Left kidney (tissue), 2 donors: ENCODE measurements around the gene SLC49A3. TPM values are rescaled to one million over a fixed set of nuclear protein-coding genes. Genes with fewer than 3 reads are reported as not detected.
"Not testable (repeated sequence)": the region's sequence is repeated elsewhere in the genome, so short reads cannot be mapped to it uniquely, and the experiment has no call there.

Source experiments
- DNase-seq: peaks from one replicate; pipeline ENCODE4 v3.0.0-alpha.2; 2013
- polyA plus RNA-seq: library from polyadenylated mRNA; unstranded; fragments of 120-200 nt; gene quantifications from one replicate; pipeline ENCODE4 v1.2.1, GENCODE V29; 2013; ENCODE audit not compliant: insufficient read length

Gene SLC49A3
- polyA plus RNA-seq, 1 donor: 3.7 TPM

DNA sequence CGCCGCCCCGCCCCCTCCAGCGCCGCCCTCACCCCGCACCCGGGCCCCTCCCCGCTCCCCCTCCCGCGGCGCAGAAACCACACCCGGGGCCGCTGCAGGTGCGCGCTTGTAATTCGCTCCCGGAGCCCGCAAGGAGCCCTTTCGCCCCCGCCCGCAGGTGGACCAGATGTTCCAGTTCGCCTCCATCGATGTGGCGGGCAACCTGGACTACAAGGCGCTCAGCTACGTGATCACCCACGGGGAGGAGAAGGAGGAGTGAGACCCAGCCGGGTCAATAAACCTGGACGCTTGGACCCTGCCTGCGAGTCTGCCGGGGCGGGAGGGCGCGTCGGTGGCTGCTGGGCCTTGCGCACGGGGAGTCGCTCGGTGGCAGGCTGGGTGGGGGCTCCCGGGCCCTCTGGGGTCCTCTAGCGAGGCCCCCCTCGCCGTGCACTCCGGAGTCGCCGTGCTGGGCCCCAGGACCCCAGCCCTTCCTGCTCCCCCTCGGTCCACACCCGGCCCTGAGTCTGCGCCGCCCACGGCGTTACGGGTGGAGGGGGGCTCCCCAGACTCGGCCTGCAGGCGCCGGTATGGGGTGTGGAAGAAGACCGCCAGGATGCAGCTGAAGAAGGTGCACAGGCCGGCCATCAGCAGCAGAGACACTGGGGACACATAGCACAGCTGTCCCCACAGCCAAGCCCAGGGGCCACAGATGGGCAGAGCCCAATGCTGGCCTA lies 7.1 kb downstream of the SLC49A3 start:
- no peak for DNase-seq

DNA sequence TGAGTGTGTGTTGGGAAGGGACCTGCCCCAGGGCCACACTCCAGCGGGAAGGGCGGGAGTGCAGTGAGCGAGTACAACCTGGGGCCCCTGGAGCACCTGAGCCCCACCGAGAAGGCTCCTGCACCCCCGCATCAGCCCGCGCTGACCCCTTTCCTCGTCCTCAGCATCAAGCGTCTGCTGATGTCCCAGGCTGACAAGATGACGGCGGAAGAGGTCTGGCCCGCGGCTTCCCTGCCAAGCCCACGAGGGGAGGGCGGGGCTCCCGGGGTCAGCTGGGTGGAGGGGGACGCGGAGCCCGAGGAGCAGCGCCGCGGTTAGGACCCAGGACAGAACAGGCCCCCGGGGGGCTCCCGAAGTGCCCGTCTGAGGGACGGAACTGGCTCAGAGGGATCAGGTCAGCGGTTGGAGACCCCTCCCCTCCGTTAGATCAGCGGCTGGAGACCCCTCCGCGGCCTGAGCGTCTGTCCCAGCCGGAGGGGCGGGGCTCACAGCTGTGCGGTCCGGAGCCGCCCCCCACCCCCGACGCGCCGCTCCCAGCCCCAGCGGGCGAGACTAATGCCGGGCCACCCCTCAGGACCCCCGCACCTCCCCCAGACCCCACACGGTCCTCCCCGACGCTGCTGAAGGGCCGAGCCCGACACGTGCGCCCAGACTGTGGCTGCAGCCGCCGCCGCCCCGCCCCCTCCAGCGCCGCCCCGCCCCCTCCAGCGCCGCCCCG lies 7.9 kb downstream of the SLC49A3 start:
- DNase-seq: no peak

DNA sequence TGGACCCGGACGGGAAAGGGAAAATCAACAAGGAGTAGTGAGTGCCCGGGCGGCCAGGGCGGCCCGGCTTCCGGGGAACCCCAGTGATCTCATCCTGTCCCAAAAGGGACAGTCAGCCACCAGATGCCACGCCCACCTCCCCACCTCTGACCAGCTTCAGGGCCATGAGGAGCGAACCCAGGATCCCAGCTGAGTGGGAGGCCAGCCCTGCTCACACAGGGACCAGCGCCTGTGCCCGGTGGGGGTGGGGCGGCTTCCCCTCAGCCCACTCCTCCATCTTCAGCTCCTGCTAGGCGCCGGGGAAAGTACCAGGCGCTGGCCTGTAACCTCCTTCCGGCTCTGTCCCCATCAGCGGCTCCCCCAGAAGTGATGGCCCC lies 8.4 kb downstream of the SLC49A3 start:
- no peak for DNase-seq

DNA sequence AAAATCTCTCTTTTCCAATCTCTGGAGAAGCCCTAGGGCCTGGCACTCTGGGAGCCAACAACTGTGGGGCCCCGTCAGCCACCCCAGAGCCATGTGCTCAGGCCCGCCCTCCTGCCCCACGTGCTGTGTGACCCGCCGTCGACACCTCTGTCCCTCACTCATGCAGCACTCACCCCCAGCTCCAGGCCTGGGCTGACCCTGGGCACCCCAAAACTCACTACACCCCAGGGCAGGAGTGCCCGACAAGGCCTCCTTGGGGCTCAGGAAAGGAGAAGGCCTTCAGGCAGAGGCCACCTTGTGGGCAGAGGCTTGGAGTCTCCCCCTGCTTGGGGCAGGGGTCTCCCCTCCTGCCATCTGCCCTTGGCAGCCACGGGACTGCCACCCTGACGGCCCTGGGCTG lies 8.9 kb downstream of the SLC49A3 start:
- DNase-seq: no peak

DNA sequence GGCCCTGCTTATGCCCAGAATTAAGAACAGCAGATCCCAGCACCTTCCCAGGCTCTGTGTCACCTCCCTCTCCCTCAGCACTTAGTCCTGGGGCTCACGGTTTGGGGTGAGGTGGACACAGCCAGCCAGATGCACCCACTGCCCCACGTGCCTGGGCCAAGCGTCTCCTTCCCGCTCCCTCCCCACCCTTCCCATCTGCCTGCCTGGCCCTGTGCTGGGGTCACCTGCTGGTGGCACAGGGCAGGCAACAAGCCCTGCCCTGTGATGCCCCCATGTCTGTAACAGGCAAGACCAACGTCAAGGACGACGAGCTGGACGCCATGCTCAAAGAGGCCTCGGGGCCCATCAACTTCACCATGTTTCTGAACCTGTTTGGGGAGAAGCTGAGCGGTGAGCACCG lies 9.3 kb downstream of the SLC49A3 start:
- no peak for DNase-seq

DNA sequence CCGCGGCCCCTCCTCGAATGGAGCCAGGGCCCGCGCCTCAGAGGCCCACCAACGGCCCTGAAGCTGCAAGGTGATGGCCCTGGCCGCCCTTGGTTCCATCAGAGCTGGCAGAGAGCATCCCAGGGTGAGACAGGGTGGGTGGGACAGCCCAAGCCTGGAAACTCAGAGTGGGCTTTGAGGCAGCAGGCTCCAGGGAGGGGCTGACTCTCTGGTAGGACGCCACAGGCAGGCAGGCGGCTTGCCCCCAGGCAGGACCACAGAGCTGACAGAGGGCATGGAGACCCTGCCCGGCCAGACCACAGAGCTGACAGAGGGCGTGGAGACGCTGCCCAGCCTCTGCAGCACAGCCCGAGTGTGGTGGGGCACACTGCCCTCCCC lies 9.9 kb downstream of the SLC49A3 start:
- DNase-seq: no peak

DNA sequence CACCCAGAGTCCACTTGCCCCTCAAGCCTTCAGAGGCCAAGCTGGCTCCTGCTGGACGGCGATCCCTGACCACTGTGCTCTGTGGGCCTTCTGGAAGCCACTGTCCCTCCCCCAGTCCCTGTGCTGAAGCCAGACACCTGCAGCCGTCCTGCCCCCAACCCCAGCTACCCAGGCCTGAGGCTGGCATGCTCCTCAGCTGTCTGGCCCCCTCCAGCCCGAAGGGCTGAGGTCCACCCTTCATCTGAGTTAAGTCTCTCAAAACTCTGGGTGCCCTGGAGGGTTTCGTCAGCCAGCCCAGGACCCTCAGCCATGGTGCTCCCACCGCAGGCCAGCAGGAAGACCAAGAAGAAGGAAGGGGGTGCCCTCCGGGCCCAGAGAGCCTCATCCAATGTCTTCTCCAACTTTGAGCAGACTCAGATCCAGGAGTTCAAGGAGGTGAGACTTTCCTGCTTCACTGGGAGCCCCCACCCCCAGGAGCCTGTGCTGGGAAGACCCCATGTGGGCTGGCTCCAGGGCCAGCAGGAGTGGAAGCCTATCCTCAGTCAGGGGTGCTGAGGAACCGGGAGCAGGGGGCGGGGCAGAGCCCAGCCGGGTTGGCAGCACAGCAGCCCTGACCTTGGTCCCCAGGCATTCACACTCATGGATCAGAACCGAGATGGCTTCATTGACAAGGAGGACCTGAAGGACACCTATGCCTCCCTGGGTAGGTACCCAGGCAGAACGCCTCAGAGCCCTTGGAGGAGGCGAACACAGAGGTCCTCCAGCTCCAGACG lies 10.4 kb downstream of the SLC49A3 start:
- DNase-seq: no peak

DNA sequence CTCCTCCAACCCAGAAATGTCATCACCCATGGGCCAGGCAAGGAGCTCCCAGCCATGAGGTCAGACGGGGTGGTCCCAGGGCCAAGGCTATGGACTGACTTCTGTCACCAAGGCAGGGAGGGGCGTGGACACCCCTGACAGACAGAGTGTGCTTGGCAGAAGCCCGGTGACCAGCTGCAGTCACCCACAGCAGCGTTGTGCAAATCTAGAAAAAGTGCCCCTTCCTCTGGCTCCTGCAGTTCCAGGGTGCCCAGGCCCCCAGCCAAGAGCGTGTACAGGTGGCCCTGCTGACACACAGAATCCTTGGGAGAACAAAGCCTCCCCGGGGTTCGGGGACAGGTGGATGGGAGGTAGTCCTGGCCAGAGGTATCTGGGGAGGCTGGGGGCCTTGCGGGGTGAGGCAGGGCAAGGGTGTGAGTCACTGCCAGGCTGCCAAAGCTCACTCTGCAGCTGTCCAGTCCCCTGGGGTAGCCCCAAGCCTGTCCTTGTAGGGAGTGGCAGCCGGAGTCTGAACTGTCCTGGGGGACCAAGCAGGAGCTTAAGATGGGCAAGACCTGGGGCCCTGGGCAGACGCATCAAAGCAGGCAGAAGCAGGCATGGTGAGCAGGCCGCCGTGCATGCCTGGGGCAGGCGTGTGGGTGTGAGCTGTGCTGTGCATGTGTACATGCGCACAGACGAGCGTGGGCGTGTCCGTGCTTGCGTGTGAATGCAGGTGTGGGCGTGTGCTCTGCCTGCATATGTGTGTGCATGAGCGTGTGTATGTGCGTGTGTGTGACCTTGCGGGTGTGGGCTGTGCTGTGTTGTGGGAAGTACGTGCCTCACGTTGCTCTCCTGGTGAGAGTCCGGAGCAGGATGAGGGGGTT lies 11.3 kb downstream of the SLC49A3 start:
- DNase-seq: no peak

DNA sequence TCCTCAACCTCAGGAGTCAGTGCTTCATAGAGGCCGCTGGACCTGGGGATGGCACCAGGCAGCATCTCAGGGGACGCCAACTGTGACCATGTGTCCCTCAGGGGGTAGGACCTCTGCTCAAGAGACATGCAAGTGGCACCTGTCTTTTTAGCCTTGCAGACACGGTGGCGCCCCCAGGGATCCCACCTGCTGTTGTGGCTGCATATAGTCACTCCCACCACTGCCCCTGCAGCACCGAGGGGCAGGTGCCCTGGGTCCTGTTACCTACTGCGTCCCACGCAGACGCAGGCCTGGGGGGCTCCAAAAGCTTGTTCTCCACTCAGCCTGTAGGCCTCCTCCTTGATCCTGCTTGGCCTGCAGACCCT lies 12.1 kb downstream of the SLC49A3 start:
- DNase-seq: no peak

DNA sequence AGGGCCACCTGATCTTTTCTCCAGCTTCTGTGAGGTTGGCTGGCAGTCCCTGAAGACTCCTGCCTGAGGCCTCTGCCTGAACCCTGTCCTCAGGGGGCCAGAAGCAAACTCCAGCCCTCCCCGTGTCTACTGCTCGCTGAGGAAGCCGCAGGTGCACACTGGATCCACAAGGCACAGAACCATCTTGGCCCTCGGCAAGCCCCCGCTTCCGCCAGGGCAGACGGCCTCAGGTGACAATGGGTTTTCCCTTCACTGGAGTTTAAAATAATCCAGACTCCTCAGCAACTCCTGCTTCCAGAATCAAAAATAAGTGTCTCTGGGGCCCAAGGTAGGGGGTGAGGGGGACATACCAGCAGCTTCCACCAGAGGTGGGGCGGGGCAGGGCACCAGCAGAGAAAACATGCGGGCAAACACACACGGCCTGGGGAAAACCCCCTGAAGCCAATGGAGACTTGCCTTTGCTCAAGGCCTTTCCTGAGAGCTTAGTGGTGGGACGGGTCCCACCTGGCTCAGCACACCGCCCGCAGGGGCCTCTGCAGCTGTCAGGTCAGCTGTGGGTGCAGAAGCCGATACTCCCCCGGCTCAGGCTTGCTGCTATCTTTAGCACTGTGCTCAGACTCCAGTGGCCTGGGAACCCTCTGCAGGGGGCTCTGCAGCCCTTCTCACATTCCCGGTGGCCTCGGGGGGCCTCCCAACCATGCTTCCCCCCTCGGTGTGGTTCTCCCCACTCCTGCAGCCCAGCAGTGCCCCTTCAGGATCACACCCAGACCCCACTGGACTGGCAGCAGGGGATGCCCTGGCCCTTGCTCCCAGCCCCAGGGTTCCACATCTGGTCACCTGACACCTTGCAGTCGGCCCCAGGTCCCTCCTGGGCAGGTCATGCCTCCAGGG lies 12.7 kb downstream of the SLC49A3 start:
- DNase-seq: no peak

DNA sequence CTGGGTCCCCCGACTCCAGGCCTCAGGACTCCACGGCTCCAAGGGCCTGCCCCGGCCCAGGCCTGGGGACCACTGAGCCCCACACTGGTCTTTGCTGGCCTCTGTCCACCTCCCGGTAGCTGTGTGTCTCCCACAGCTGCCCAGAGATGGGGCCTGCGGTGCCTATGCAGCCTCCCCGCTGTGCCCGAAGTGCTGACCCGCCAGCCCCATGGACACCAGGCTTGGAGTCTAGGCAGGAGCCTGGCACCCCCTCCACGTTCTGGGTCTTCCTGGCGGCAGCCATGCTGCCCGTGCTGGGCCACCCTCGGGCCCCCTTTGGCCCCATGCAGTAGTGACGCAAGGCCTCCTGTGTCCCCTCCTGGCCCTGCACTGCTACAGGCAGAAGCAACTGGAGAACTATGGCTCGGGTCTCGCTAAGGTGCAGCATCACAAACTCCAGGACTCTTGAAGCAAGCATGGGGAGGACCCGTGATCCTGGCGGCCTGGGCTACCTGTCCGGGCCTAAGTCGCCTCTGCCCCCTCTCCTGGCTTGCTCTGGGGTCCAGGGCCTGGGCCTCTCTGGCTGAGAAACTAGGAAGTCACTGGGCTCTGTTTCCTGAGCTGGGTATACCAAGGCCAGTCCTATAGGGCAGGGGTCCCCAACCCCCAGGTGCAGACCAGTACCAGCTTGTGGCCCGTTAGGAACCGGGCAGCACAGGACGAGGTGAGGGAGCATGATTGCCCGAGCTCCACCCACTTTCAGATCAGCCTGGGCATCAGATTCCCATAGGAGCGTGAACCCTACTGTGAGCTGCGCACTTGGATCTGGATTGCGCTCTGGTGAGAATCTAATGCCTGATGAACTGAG lies 13.7 kb downstream of the SLC49A3 start:
- DNase-seq: no peak

DNA sequence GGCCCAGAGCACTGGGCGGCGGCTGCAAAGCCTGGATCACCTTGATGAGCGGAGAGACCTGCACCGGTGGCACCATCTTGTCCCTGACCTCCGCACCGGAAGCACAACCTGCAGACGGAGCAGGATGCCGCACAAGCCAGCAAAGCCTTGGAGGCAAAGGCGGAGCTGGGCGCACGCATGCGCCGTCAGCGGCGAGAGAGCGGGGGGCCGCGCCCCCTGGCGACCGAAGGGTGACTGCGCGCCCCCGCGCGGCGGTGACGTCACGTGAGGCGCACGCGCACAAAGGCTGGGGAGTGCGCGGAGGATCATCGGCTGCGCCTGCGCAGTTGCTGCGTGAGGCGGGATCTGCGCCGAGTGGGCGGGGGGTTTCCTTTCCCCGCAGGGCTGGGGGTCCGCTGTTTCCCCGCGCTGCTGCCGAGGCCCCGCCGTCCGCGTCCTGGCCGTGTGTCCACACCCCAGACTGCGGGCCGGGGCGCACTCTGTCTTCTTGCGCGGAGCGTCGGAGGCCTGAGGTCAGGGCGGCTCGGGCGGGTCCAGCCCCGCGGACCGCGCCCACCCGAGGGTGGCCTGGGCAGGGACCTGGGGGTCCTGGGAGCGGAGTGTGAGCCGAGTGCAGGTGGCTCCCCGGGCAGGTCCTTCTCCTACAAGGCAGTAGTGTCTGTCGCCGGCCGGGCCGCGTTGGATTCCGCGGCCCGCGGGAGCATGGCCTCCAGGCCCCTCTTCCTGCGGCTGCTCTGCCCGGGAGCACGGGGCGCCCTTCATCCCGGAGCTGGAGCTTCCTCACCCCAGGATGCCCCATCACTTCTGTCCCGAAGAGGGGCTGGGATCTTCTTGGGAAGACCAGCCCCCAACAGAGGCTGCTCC lies 14.5 kb downstream of the SLC49A3 start, which contains the start of the genes ATP5ME and MYL5:
Gene ATP5ME, minus strand, starts transcription at position 105 of the 864 bp plus-strand sequence. Its CDS starts 29 bp downstream, at position 76.
Gene MYL5, plus strand, starts transcription at position 371 of the 864 bp plus-strand sequence. CDS start 3,485 bp downstream, outside the sequence.
- DNase-seq: peak; percentile 96

DNA sequence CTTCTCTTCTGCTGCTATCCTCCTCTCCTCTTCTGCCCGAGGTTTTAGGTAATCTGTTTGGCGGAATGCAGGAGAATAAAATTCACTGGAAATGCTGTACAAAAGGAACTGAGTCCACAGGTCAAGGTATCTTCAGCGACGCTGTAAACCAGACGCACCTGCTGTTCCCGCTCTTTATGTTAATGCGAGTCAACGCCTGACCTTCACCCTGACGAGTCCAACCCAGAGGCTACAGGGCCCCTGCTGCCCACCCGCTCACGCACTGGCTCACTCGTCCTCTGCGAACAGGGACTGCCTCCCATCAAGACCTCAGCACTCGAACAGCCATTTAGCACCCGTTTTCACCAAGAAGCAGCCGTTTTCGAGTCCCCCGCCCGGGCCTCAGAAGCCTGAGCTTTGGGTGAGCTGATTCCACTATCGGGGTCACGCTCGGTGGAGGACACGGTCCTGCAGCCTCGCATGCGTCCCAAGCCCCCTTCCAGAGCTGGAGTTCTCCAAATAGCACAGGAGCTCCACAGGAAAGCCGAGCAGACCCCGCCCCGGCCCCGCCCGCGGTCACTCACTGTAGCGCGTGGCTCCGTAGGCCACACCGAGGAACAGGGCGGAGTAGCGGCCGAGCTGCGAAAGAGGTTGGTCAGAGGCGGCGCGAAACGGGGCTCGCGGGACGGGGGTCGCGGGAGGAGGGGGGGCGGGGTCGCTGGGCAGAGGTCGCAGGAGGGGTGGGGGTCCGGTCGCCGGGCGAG lies 15.4 kb downstream of the SLC49A3 start:
- no peak for DNase-seq

DNA sequence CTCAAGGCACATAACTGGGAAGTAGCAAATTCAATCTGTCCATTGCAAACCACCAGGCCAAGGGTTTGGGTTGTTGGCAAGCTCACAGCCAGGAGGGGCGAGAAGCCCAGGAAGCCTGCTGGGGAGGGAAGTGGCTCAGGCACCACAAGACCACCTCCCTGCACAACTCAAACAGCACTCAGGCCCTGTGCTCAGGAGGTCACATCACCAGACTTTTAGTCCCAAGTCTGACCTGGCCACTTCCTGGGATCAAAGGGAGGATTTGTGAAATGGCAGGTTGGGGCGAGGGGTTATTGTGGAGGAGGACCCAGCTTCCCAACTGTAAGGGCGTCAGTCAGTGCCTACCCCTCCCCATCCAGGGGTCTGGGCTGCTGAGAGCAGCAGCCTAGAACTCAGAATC lies 17.2 kb downstream of the SLC49A3 start:
- no peak for DNase-seq

DNA sequence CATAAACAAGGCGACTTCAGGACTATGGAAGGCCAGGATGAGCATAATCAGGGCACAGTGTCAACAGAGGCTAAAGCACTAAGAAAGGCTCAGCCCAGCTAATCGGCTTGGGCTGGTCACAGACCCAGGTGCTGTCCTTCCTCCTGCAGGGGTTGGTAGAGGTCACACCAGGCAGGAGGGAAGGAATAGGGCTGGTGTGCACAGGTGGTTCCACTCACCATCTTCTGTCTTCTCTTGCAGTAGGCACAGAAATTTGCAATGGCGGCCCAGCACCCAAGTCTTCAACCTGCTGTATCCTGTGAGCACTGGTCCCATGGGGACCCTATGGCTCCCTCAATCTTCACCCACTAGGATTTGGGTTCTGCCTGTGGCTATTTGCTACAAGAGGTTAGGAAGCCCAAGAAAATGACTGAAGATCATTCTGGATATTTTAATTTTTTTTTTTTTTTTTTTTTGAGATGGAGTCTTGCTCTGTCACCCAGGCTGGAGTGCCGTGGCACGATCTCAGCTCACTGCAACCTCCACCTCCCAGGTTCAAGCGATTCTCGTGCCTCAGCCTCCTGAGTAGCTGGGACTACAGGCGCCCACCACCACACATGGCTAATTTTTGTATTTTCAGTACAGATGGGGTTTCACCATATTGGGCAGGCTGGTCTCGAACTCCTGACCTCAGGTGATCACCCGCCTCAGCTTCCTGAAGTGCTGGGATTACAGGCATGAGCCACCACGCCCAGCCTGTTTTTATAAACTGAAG lies 19.0 kb downstream of the SLC49A3 start:
- DNase-seq: not testable (repeated sequence)

DNA sequence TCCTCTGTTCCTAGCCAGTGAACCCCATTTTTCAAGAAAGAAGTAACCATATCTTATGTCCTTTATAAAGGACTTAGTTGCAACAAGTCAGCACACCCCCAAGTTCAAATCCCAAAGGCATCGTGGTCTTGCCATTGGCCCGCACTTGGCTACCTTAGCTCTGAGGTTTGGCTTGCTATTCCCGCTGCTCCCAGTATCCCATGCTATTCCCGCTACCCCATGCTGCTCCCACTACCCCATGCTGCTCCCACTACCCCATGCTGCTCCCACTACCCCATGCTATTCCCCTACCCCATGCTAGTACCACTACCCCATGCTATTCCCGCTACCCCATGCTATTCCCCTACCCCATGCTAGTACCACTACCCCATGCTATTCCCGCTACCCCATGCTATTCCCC lies 20.7 kb downstream of the SLC49A3 start:
- DNase-seq: not testable (repeated sequence)

DNA sequence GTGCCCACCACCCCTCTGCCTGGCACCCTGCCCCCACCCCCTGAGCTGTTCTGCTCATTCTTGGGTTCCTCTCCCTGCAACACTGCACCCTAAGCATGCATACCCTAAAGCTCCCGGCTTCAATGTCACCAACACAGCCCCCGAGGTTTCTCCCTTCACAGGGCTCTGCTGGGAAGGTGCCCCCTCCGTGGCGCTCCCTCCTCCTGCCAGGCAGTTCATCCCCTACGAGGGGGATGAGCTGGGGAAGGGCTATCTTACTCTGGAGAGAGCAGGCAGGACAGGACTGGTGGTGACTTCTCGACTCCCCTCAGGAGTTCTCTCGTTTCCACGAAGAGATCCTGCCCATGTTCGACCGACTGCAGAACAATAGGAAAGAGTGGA lies 21.4 kb downstream of the SLC49A3 start:
- no peak for DNase-seq
